Measurements from ENCODE around the gene ITCH. TPM values are rescaled to one million over a fixed set of nuclear protein-coding genes. Genes with fewer than 3 reads are reported as not detected.

ITCH gene
- total and polyA plus RNA-seq, 11 donors: 6.0 to 49.0 (median 39.5) TPM

GRCh38 chr20:34529742-34530141 lies 166.7 kb downstream of the ITCH start:
- H3K36me3 ChIP-seq: peaks cover 0 to 85% (median 77%) of the 10 kb centered on the region in 9 donors
- DNase-seq (no peak), ATAC-seq (no peak)
- TF ChIP-seq, protein P1, sequence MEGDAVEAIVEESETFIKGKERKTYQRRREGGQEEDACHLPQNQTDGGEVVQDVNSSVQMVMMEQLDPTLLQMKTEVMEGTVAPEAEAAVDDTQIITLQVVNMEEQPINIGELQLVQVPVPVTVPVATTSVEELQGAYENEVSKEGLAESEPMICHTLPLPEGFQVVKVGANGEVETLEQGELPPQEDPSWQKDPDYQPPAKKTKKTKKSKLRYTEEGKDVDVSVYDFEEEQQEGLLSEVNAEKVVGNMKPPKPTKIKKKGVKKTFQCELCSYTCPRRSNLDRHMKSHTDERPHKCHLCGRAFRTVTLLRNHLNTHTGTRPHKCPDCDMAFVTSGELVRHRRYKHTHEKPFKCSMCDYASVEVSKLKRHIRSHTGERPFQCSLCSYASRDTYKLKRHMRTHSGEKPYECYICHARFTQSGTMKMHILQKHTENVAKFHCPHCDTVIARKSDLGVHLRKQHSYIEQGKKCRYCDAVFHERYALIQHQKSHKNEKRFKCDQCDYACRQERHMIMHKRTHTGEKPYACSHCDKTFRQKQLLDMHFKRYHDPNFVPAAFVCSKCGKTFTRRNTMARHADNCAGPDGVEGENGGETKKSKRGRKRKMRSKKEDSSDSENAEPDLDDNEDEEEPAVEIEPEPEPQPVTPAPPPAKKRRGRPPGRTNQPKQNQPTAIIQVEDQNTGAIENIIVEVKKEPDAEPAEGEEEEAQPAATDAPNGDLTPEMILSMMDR (IDR thresholded peaks at IDR 0.05): no peak
- no peak for TF ChIP-seq POLR2A (IDR thresholded peaks at IDR 0.05)
- no peak overlapping the region for H3K4me3 ChIP-seq
- peak overlapping the region in 5 of 12 donors; percentile 20 to 60 (median 46) for H3K27ac ChIP-seq
- no peaks in the 10 kb centered on the region for H3K9me3 ChIP-seq
- intact Hi-C loops (cut with DNase I): loop anchor here in 6 of 10 donors (5.0 to 10.0 kb wide), 6 partner anchors 55 to 335 kb away; partner anchors contain the start of gene TP53INP2 (in 1 of the 6)
- 63 to 81% (median 75%) methylated on average over 2 to 3 of the region's 3 CpGs for WGBS, 4 donors
- H3K4me1 ChIP-seq: peaks cover 4 to 56% (median 35%) of the 10 kb centered on the region in 12 donors
- H3K27me3 ChIP-seq: no peaks in the 10 kb centered on the region

GRCh38 chr20:34530342-34530741 lies 167.3 kb downstream of the ITCH start:
- Histone ChIP-seq H3K4me1 (peaks cover 4 to 53% (median 34%) of the 10 kb centered on the region in 12 donors), H3K36me3 (peaks cover 0 to 90% (median 83%) of the 10 kb centered on the region in 9 donors), H3K27ac (no peak overlapping the region), H3K27me3 (no peaks in the 10 kb centered on the region), H3K9me3 (no peaks in the 10 kb centered on the region), H3K4me3 (no peak overlapping the region)
- 82 to 94% (median 88%) methylated on average over 5 of the region's 5 CpGs for WGBS, 4 donors
- no peak for DNase-seq
- intact Hi-C loops (cut with DNase I): loop anchor here in 2 of 10 donors (10.0 kb wide), 2 partner anchors 174 to 234 kb away; partner anchors contain the start of gene TP53INP2 (in 1 of the 2)
- TF ChIP-seq, protein P1 (IDR thresholded peaks at IDR 0.05): no peak
- TF ChIP-seq POLR2A (IDR thresholded peaks at IDR 0.05): no peak
- ATAC-seq: no peak

- Histone ChIP-seq H3K27ac (no peak overlapping the region), H3K9me3 (no peaks in the 10 kb centered on the region), H3K27me3 (no peaks in the 10 kb centered on the region), H3K4me3 (no peak overlapping the region), H3K36me3 (peaks cover 0 to 97% (median 89%) of the 10 kb centered on the region in 9 donors), H3K4me1 (peaks cover 4 to 39% (median 21%) of the 10 kb centered on the region in 12 donors)
- no peak for TF ChIP-seq POLR2A (IDR thresholded peaks at IDR 0.05)
- TF ChIP-seq, protein P1 (IDR thresholded peaks at IDR 0.05): no peak
- peak in 1 of 5 donors; percentile 6 for DNase-seq
- intact Hi-C loops (cut with DNase I): loop anchor here in 2 of 10 donors (10.0 kb wide), 2 partner anchors 173 to 233 kb away; partner anchors contain the start of gene TP53INP2 (in 1 of the 2)
- no peak for ATAC-seq
- WGBS, 4 donors: 85 to 92% (median 87%) methylated on average over 8 of the region's 8 CpGs
Measured at GRCh38 chr20:34531608-34532265, 168.7 kb downstream of the ITCH start.

GRCh38 chr20:34532320-34532719 lies 169.2 kb downstream of the ITCH start:
- TF ChIP-seq, protein P1 (IDR thresholded peaks at IDR 0.05): no peak
- TF ChIP-seq POLR2A (IDR thresholded peaks at IDR 0.05): no peak
- Histone ChIP-seq H3K27me3 (no peaks in the 10 kb centered on the region), H3K9me3 (no peaks in the 10 kb centered on the region), H3K36me3 (peaks cover 0 to 97% (median 89%) of the 10 kb centered on the region in 9 donors), H3K4me3 (no peak overlapping the region), H3K27ac (no peak overlapping the region), H3K4me1 (peaks cover 4 to 35% (median 18%) of the 10 kb centered on the region in 12 donors)
- DNase-seq: no peak
- intact Hi-C loops (cut with DNase I): loop anchor here in 2 of 10 donors (10.0 kb wide), 2 partner anchors 172 to 232 kb away; partner anchors contain the start of gene TP53INP2 (in 1 of the 2)
- no peak for ATAC-seq
- 75 to 100% (median 87%) methylated on average over 1 to 8 of the region's 8 CpGs for WGBS, 4 donors
